ENCODE results near the gene HECTD3.

HECTD3 gene

DNA sequence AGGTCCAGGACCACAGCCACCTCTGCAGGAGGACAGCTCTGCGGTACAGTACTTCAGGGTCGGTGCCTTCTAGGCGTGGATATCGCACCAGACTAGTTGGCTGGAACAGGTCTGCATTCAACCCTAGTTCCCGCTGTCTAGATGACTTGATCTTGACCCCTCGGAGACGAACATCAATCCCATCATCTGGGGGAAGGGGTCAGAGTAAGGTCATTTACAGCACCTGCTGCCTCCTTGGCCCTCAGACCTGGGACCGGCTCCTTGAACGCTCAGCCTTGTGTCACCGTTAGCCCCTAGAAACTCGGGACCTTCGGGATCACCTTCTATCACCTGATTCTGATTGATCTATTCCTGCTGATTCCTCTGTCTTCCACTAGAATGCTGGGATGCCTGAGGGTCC, 2.6 kb downstream of the HECTD3 start:
- H3K4me3 ChIP-seq (ENCODE audit: low read length) = no peak overlapping the region
- TF ChIP-seq, protein P1, sequence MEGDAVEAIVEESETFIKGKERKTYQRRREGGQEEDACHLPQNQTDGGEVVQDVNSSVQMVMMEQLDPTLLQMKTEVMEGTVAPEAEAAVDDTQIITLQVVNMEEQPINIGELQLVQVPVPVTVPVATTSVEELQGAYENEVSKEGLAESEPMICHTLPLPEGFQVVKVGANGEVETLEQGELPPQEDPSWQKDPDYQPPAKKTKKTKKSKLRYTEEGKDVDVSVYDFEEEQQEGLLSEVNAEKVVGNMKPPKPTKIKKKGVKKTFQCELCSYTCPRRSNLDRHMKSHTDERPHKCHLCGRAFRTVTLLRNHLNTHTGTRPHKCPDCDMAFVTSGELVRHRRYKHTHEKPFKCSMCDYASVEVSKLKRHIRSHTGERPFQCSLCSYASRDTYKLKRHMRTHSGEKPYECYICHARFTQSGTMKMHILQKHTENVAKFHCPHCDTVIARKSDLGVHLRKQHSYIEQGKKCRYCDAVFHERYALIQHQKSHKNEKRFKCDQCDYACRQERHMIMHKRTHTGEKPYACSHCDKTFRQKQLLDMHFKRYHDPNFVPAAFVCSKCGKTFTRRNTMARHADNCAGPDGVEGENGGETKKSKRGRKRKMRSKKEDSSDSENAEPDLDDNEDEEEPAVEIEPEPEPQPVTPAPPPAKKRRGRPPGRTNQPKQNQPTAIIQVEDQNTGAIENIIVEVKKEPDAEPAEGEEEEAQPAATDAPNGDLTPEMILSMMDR (conservative IDR thresholded peaks at IDR 0.05; ENCODE audit: low read depth, low read length) = no peak
- no peak for DNase-seq (ENCODE audit: low read depth)

DNA sequence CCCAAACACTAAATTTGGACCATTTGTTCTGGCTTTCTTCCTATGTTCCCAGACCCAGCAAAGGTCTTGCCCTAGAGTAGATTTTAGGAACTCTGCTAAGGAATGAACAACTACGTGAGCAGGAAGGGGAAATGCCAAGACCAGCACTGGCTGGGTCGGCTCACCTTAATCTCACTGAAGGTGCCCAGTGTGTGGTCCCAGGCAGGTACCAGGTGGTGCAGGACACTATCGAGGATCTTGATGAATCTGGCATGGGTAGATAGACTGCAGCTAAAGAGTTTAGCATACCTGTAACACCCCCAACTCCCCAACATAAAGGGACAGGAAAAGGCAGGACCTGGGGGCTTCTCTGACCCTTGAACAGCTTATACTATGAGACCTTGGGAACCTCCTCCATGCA, 3.0 kb downstream of the HECTD3 start:
- DNase-seq (ENCODE audit: low read depth) = no peak
- TF ChIP-seq, protein P1 (conservative IDR thresholded peaks at IDR 0.05; ENCODE audit: low read depth, low read length) = no peak
- H3K4me3 ChIP-seq (ENCODE audit: low read length) = no peak overlapping the region

DNA sequence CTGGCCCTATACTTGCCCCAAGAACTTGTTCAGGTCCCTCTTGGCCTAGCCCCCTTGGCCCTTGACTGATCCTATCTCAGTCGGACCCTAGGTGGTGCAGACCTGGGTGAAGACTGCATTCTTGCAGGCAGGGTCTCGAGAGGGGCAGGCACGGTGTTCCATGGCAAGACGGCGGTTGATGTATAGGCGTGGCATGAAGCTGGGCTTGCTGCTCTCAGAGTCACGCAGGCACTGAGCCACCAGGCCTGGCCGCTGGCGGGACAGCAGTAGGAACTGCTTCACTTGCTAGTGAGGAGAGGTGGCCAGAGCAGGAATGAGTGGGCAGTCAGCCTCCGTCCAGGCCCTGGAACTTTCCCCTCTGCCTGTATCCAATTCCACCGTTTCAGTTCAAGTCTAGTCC, 3.8 kb downstream of the HECTD3 start:
- TF ChIP-seq, protein P1 (conservative IDR thresholded peaks at IDR 0.05; ENCODE audit: low read depth, low read length) = no peak
- DNase-seq (ENCODE audit: low read depth) = no peak
- no peak overlapping the region for H3K4me3 ChIP-seq (ENCODE audit: low read length)

DNA sequence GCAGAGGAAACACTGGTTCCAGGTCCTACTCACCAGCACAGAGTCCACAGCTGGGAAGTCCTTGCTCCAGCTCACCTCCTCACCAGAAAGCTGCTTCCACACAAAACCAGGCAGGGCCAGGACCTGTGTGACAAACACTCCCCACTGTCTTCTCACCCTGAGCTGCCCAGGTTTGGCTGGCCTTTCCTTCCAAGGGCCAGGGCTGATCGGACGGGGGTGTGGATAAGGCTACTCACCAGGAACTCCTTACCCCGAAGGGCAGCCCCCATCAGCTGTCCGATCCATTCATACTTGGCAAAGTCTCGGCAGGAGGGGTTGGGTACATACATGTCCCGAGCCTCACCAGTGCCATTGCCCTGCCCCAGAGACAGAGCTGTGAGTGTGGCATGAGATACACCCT, 5.4 kb downstream of the HECTD3 start:
- no peak for DNase-seq (ENCODE audit: low read depth)
- TF ChIP-seq, protein P1 (conservative IDR thresholded peaks at IDR 0.05; ENCODE audit: low read depth, low read length) = no peak
- H3K4me3 ChIP-seq (ENCODE audit: low read length) = no peak overlapping the region

DNA sequence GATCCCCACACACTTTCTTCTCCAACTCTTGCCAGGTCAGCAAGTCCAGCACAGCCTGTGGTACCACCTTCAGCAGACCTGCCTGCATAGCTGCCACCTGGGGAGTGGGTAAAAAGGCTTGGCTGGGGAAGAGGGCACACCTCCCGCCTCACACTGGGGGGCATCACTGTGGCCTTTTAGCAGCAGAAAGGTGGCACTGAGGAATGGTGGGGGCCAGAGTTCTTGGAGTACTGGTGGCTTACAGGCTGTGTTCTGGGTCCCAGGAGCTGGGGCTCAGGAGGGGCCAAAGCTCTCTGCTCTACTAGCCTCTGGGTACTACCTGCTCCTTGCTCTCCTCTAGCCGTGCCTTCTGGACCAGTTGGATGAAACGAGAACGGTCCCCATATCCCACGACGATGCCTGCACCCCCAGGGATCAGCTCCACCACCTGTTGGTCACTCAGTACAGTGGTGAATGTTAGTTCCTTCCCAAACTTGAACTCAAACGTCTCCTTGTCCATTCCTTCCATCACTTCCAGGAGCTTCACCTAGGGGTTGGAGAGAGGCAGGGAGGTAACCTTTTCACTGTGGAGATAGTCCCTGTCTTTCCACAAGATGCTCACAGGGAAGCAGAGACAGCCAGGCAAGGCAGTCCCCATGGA, 6.7 kb downstream of the HECTD3 start:
- DNase-seq (ENCODE audit: low read depth) = no peak
- TF ChIP-seq, protein P1 (conservative IDR thresholded peaks at IDR 0.05; ENCODE audit: low read depth, low read length) = no peak
- no peak overlapping the region for H3K4me3 ChIP-seq (ENCODE audit: low read length)

DNA sequence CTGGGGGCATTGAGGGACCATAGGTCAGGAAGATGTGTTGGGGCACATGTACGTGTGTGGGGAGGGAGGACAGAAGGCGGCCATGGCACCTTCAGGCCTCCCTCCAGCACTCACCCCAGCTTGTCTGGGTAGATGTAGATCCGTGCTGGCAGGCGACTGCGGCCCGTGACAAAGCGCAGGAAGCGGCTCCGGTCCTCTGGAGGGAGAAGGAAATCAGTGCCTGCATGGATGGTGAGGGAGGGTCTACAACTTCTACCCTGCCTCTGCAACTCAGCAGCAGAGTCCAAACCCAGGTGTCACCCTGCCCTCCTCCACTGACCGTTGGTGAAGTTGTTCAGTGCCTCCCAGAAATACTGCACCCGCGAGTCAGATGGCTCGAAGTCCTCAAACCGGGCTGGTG, 7.4 kb downstream of the HECTD3 start:
- TF ChIP-seq, protein P1 (conservative IDR thresholded peaks at IDR 0.05; ENCODE audit: low read depth, low read length) = no peak

More for the DNA sequence above, 7.4 kb downstream of the HECTD3 start:
- no peak overlapping the region for H3K4me3 ChIP-seq (ENCODE audit: low read length)
- no peak for DNase-seq (ENCODE audit: low read depth)

Data from retinal pigment epithelial cell (primary cell).